Bone marrow (tissue), 2 donors: ENCODE measurements around the gene AADACL2.

Experiments
- DNase-seq, 2 donors: peaks; one replicate each; lab custom pipeline; 2025; lab: John Stamatoyannopoulos, UW

Gene AADACL2

DNA sequence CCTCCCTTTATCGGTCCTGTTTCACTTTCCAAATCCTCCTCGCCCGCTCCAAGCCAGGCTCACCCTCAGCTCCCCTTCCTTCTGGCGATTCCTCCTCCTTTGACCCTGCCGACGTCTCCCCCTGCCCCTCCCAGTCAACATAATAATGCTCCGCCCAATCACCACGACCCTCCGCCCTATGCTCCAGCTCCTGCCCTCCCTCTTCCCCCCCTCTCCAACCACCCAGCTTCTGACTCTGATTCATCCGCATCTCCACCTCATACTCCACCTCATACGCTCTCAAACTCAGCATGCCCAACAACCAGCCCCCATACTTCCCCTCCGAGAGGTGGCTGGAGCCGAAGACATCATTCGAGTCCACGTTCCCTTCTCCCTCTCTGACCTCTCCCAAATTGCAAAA is 73.1 kb downstream of the AADACL2 start:
- no peak for DNase-seq
